ENCODE results near the gene SAXO1. TPM values are rescaled to one million over a fixed set of nuclear protein-coding genes. Genes with fewer than 3 reads are reported as not detected.

SAXO1 gene
- total RNA-seq, 1 donor from 2014 or later = 0.03 TPM

- H3K36me3 ChIP-seq = no peaks in the 10 kb centered on the region
- TF ChIP-seq, protein P1, sequence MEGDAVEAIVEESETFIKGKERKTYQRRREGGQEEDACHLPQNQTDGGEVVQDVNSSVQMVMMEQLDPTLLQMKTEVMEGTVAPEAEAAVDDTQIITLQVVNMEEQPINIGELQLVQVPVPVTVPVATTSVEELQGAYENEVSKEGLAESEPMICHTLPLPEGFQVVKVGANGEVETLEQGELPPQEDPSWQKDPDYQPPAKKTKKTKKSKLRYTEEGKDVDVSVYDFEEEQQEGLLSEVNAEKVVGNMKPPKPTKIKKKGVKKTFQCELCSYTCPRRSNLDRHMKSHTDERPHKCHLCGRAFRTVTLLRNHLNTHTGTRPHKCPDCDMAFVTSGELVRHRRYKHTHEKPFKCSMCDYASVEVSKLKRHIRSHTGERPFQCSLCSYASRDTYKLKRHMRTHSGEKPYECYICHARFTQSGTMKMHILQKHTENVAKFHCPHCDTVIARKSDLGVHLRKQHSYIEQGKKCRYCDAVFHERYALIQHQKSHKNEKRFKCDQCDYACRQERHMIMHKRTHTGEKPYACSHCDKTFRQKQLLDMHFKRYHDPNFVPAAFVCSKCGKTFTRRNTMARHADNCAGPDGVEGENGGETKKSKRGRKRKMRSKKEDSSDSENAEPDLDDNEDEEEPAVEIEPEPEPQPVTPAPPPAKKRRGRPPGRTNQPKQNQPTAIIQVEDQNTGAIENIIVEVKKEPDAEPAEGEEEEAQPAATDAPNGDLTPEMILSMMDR (IDR thresholded peaks at IDR 0.05; ENCODE audit: borderline replicate concordance) = no peak
- no peak overlapping the region for H3K27ac ChIP-seq (replicated peaks)
- no peak overlapping the region for H3K4me3 ChIP-seq
- intact Hi-C loops (cut with micrococcal nuclease) = no loop called here
- H3K4me1 ChIP-seq = peaks cover 23% of the 10 kb centered on the region
- no peak for DNase-seq
- peaks cover 17% of the 10 kb centered on the region for H3K9me3 ChIP-seq (replicated peaks)
- no peaks in the 10 kb centered on the region for H3K27me3 ChIP-seq (ENCODE audit: low read depth)
Observed at GRCh38 chr9:18981476-18982261, 51.3 kb downstream of the SAXO1 start.

DNA sequence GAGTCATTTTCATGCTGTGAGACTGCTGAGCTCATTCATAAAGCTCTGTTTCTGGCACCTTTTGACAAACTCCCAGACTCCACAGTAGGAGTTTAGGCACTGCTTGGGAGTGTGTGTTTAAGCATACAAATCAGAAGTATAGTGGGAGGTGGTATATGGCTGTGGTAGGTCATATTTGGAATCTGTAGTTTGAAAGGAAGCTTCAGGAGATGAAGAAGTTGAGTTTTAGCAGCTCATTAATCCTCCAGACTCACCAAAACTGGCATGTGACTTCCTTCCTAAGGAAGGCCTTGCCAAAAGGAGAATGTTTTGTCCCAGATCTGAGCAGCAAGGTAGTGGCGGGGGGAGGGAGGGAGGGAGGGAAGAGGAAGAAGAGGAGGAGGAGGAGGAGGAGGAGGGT is 52.8 kb downstream of the SAXO1 start:
- Histone ChIP-seq H3K4me1 (peaks cover 27% of the 10 kb centered on the region), H3K27ac (replicated peaks) (peak overlapping the region; percentile 9), H3K36me3 (no peaks in the 10 kb centered on the region), H3K27me3 (ENCODE audit: low read depth) (no peaks in the 10 kb centered on the region), H3K4me3 (no peak overlapping the region), H3K9me3 (replicated peaks) (peaks cover 17% of the 10 kb centered on the region)
- no peak for DNase-seq
- TF ChIP-seq, protein P1 (IDR thresholded peaks at IDR 0.05; ENCODE audit: borderline replicate concordance) = no peak
- intact Hi-C loops (cut with micrococcal nuclease) = no loop called here

GRCh38 chr9:18979367-18979766 is 53.6 kb downstream of the SAXO1 start:
- H3K4me3 ChIP-seq = no peak overlapping the region
- TF ChIP-seq, protein P1 (IDR thresholded peaks at IDR 0.05; ENCODE audit: borderline replicate concordance) = no peak
- DNase-seq = no peak
- H3K36me3 ChIP-seq = no peaks in the 10 kb centered on the region
- H3K9me3 ChIP-seq (replicated peaks) = peaks cover 16% of the 10 kb centered on the region
- H3K27ac ChIP-seq (replicated peaks) = no peak overlapping the region
- peaks cover 27% of the 10 kb centered on the region for H3K4me1 ChIP-seq
- no peaks in the 10 kb centered on the region for H3K27me3 ChIP-seq (ENCODE audit: low read depth)
- intact Hi-C loops (cut with micrococcal nuclease) = no loop called here

GRCh38 chr9:18978188-18978587 is 54.8 kb downstream of the SAXO1 start:
- TF ChIP-seq, protein P1 (IDR thresholded peaks at IDR 0.05; ENCODE audit: borderline replicate concordance) = no peak
- no peak for DNase-seq
- intact Hi-C loops (cut with micrococcal nuclease) = no loop called here
- Histone ChIP-seq H3K27me3 (ENCODE audit: low read depth) (no peaks in the 10 kb centered on the region), H3K4me3 (no peak overlapping the region), H3K4me1 (peaks cover 27% of the 10 kb centered on the region), H3K36me3 (no peaks in the 10 kb centered on the region), H3K9me3 (replicated peaks) (peaks cover 4% of the 10 kb centered on the region), H3K27ac (replicated peaks) (no peak overlapping the region)

DNA sequence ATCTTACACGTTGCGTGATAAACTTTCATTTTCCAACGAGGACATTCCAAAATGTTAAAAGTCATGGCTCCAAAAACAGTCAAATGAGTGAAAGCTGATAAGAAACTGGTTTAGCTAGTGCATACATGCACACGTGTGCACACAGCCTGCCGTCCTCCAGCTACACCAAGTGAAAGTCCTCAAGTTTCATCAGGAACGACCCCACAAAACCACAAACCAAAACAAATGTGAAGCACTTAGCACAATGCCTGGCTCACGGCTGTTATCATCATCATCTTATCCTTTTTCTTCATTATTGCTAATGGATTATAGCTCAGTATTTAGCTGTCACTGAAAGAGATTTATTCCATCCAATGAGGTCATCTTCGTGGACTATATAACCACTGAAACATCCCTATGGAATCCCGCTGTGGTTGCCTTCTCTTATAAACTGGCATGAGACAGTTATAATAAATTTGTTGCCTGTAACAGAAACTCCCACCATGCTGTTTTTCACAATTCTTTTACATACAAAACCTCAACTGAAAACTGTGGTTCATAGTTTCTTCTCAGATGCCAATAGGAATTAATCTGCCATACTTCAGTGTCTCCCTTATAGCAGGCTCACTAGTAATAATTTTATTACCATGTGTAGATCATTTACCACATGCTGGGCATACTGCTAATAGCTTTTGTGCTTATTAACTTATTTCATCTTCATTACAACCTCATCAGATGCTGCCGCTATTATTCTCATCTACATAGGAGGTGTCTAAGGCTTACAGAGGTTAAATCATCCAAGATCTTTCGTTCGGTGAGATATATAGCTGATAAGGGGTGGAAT is 56.1 kb downstream of the SAXO1 start:
- no peaks in the 10 kb centered on the region for H3K27me3 ChIP-seq (ENCODE audit: low read depth)
- H3K9me3 ChIP-seq (replicated peaks) = no peaks in the 10 kb centered on the region
- no peaks in the 10 kb centered on the region for H3K36me3 ChIP-seq
- TF ChIP-seq, protein P1 (IDR thresholded peaks at IDR 0.05; ENCODE audit: borderline replicate concordance) = no peak
- H3K27ac ChIP-seq (replicated peaks) = no peak overlapping the region
- intact Hi-C loops (cut with micrococcal nuclease) = no loop called here
- no peak for DNase-seq
- H3K4me1 ChIP-seq = peaks cover 27% of the 10 kb centered on the region
- peak overlapping the region; percentile 33 for H3K4me3 ChIP-seq
